HG02798 (cell line): ENCODE measurements around the gene PSMD5.

Source experiments
- ATAC-seq: cut with Tn5 transposase; IDR thresholded peaks from one replicate; pipeline ENCODE4 v1.9.1; 2021; ENCODE audit warnings: mild to moderate bottlenecking; ENCODE audit not compliant: unreplicated experiment, poor library complexity

Gene PSMD5

DNA sequence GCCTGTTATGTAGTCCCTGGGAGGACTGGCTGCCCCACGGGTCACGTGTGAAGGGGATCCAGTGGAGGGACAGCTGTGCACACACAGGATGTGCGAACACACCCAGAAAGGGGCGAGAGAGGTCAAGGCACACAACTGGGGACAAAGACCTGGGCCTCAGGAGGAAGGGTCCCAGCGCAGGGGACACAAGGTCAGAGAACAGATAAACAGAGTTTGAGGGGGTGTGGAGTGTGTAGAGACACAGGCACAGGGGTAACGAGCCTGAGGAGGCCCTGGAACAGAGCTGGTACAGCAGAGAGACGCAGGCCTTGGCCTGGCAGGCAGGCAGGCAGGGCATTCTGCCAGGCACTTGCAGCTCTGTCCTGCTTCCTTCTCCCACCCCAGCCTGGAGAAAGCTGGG, 14.8 kb upstream of the PSMD5 start:
- ATAC-seq: no peak

DNA sequence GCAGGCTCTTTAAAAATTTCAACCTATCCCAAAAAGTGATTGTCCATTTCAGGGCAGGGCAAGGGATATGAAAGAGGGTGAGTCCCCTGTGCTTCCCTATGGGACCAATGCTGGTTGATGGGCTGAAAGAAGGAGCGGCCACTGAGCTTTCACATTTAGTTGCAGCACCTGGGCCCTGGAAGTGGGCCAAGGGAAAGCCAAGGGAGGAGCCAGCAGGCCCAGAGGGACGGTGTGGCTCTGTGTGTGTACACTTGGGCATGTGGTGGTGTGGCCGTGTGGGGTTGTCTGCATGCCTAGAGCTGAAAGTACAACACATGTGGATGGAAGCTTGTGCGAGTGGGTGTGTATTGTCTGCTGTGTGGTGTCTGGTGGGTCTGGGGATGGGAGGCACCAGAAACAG, 14.0 kb upstream of the PSMD5 start:
- no peak for ATAC-seq

DNA sequence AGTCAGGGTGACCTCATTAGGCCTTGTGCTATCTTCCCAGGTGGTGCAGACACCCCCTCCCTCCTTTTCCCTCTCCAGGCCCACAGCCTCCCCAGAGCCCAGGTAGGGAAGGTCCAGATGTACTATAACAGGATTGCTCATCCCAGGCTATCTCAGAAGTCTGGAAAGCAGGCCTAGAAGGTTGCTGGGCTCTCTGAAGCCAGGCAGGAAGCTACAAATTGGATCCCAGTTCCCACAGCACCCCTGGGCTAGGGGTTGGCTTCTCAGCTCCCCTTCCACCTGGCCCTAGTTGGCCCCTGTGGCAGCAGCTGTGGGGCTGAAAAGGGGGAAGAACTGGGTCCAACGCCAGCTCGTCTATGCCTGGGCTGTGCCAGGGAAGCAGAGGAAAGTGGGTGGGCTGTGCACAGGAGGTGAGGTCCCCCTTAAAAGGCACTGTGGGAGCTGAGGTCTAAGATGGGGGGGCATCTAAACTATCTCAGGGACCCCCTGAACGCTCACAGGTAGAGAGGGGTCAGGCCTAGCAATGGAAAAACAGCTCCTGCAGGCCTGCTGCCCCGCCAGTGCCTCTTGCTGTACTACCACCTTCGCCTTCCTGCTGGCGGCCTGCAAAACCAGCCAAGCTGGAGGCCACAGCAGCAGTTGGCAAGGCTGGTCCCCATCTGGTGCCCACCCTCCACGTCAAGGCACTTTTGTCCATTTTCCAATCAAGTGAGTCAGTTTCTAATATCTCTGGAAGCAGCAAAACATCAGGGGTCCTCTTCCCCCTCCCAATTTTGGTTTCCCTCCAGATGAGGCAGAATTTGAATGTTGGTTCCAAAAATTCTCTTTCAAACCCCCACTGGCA, 13.3 kb upstream of the PSMD5 start:
- no peak for ATAC-seq

DNA sequence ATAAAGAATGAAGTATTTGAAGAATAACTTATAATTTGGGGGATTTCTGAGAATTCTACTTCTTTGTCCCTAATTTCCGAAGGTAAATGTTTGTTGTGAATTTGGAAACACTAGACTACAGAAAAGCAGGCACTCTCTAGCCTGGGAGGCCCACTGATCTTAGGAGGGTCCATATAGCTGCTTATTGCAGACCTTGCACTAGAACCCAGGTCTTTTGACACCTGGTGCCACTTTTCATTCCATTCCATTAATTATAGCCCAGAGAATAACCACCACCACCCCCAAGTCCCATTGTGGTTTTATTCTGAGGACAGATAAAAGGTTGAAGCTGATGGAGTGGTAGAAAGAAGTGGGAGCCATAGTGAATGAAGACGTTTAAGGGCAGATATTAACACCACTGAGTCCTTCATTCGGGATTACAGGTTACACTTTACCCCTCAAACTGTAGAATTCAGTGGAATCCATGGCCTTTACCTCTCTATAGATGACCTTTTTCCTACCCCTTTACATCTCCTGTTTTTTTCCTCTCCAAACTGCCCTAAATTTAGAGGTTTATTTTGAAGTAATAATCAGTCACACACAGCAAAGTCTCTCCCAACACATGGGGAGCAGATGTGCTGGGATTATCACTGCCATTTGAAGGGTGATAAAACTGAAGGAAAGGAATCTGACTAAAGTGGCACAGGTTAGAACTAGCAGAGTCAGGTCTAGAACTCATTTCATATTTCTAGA, 12.0 kb upstream of the PSMD5 start:
- no peak for ATAC-seq

DNA sequence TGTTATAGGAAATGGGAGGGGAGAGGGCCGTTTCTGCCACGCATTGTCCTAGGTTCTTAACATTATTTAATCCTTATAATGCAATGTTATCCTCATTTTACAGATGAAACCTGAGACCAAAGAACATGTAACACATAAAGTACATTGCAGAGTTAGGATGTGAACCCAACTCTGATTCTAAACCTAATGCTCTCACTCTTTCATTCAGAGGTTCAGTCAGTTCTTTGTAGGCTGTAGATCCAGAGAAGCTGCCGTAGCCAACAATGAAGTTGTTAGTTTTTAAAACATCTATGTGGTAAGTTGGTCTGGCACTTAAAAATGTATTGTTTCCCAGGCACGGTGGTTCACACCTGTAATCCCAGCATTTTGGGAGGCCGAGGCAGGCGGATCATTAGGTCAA, 10.5 kb upstream of the PSMD5 start:
- ATAC-seq: no peak

DNA sequence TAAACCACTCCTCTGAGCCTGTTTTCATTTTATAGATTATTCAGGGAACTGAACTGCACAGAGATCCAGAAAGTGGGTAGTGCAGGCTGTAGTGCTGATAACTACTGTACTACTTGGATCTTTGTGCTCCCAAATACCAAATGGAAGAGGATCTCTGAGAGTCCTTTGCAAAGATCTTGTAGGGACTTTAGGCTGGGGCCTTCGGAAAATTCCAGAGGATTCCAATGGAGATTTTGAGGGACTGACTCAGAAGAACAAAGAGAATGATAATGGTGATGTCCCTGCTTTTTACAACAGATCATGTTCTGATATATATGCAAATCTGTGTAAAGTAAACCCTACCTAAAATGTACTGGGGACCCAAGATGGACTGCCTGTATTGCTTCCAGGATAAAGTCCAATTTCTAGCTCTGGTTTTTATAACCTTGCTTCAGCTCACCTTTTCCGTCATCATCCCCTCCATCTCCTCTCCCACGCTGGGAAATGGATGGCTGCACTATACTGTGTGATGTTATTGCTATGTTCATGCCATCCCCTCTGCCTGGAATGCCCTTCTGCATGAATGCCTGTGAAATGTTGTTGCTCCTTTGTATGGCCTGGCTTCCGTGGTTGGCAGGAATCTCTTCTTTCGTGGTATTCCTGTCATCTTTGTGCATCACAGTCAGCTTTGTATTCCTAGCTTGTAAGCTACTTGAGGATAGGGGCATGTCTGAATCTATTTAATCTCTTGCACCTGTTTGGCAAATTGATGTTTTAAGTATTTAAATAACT, 9.7 kb upstream of the PSMD5 start:
- ATAC-seq: no peak

DNA sequence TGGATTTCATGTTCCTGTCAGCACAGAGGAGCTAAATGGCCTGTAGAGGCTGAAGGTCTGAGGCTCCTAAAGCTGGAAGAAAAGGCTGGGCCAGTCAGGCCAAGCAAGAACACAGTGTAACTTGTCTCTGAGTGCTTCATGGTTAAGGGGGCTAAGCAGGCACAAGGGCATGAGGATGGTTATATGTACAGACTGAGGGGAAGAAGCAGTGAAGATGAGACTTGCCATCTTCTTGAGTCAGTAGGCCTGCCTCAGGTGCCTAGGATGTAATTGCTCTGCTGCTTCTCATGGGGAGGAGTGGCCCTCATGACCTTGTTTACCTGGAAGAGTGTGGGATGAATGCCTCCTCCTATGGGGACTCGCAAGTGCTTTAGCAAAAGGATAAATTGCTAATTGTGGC, 8.7 kb upstream of the PSMD5 start:
- ATAC-seq: no peak

DNA sequence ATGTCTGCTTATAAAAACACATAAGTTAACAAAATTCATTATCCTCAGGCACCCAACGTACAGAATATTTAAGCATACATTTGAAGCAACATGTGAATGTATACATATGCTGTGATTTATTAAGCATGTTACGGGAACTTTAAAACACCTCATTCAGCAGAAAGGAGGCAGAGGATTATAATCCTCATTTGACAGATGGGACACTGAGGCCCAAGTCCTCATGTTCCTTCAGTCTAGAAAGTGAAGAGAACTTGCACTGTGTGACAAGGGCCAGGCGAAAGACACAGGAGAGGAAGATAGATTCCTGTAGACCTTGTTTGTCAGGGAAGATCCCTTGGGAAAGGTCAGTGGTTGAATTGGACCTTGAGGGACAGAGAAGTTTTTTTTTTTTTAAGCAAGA, 7.6 kb upstream of the PSMD5 start:
- ATAC-seq: no peak

DNA sequence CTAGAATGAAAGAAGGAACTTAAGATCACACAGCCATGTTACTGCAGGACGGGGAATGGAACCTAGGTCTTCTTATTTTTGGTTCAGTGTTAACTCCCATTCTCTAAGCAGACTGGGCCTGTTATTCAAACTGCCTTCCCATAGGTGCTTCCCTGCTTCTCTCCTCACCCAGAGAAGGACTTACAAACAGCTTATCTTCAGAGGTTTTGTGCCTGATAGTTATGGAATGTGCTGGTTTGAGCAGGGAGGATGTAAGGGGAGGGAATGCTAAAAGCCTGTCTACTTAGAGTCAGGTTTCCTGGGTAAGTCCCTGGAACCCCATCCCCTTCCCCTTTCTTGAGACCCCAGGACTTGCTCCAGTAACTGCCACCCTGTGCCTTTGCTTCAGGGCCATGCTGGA, 4.2 kb upstream of the PSMD5 start:
- ATAC-seq: no peak

DNA sequence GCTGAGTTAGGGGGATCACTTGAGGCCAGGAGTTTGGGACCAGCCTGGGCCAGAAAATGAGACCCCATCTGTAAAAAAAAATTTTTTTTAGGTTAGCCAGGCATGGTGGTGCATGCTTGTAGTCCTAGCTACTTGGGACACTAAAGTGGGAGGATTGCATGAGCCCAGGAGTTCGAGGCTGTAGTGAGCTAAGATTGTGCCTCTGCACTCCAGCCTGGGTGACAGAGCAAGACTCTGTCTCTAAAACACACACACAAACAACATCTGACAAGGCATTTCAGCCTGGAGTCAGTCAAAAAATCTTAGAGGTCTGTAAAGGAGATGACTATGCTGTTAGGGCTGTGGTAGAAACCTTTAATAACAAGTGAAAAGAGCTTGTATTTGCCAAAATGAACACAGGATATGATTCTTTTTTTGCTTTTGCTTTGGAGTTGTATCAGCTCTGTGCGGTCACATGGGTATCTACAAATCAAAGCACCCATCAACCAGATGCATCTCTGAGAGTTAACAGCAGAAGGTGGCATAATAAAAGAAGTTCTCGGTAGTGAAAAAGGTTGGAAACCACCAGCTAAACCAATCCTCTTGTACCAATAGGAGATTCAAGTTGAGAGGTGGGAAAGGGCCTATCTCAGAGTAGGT, 3.6 kb upstream of the PSMD5 start:
- ATAC-seq: no peak

DNA sequence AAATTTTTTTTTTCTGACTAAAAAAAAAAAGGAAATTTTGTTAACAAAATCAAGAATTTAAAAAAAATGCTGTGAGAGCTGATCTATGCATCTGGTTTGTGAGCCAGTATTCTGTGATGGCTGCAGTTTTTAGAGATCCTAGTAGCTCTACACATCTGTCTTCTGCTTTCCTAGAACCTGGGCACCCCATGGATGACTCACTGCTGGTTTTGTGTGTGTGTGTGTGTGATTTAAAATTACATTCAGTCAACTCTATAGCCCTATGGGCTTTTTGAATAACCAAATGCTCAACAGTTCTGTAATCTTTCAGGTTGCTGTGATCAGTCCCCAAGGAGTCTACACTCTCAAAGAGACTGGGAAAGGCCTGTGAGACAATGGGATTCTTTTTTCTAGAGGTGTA, 2.5 kb upstream of the PSMD5 start:
- ATAC-seq: no peak

DNA sequence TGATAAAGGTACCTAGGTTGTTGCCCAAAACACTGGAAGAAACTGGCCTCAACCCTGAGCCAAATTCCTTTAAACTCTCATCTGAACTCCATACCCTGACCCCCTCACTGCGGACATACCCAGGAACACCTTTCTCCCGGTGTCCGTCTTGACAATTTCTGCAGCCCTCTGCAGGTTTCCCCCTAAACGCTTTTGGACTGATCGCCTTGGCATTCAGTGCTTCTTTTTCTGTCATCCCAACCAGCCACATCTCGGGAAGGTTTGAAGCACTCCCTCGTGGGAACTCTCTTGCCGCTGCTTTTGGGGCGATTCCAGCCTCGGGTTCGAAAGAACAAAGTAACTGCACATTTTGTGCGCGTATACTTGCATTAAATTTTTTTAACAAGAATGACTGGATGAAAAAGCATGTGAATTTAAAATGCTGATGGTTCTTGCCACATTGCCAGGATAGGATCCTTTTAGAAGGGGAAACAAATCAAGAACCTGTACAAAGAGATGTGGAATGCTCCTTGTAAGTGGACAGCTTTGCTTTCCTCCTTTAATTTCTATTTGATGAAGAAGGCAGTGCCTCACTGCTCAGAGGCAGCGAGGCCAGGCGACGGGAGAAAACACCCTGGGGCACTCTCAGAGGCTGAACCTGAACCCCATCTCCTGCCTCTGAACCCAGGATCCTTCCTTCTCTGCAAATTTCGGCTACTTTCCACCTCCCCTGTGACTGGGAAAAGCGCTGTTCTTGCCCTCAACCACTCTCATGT, 615 bp downstream of the PSMD5 start:
- peak; percentile 5 for ATAC-seq

DNA sequence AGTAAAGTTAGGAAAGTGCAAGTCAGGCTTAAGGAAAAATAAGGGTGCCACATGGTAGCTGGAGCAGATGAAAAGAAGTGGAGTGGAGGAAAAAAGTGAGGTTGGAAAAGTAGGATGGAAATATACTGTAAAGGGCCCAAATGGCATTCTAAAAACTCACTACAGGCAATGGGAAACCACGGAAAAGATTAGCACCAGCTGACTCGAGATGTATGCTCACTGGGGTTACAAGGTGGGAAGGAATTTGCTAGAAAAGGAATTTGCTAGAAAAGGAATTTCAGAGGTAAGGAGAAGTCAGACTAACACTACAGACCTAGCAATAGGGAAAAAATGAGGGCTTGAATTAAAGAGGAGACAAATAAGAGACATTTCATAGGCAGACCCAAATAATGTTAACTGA, 3.6 kb downstream of the PSMD5 start:
- ATAC-seq: no peak

DNA sequence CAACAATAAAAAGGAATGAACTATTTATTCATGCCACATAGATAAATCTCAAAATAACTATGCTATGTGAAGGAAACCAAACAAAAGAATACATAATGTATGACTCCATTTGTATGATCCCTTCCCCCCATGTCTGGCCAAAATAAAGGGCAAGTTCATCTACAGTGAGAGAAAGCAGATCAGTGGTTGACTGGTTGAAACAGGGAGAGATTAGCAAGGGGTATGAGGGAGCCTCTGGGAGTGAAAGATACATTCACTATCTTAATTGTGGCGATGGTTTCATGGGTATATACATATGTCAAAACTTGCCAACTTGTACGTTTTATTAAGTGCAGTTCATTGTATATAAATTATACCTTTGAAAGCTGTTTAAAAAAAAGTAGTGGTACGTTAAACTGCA, 4.8 kb downstream of the PSMD5 start:
- ATAC-seq: no peak

DNA sequence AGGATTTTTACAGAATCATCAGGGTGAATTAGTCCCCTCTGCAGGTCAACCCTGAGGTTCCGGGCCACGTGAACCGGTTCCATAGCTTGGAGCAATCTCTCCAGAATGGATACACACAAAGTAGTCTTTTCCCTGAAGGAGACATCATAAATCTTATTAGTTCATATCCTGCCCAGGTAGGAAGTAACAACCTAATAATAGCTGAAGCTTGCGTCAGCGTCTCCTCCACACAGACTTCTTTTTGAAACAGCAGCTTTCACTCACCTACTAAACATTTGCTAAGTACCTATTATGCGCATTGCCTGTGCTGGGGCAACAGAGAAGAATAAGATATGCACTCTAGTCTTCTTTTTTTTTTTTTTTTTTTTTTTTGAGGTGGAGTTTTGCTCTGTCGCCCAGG, 9.4 kb downstream of the PSMD5 start:
- no peak for ATAC-seq

DNA sequence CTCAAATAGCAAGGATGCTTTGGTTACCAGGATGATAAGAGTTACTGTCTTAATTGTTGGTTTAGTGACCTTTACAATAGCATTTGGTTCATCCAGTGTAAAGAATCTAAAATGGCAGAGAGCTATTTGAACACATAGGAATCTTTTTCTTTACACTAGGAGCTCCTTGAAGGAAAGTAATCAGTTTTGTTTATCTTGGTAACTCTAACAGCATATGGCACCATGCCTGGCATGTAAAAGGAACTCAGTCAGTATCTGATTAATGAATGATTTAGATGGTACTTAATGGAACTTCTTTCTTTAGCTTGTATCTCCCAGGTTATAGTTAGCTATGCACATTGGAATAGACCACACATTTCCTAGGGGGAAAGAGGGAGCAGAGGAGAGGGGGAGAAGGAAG, 9.9 kb downstream of the PSMD5 start:
- ATAC-seq: no peak

DNA sequence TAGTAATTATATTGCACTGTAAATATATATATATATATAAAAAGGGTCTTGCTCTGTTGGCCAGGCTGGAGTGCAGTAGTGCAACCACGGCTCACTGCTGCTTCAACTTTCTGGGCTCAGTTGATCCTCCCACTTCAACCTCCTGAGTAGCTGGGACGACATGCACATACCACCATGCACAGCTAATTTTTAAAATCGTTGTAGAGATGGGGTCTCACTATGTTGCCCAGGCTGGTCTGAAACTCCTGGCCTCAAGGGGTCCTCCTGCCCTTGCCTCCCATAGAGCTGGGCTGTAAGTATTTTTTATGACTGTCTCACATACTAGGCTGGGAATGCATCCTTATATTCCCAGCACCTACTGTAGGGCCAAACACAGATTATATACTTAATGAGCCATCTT, 11.9 kb downstream of the PSMD5 start:
- no peak for ATAC-seq

DNA sequence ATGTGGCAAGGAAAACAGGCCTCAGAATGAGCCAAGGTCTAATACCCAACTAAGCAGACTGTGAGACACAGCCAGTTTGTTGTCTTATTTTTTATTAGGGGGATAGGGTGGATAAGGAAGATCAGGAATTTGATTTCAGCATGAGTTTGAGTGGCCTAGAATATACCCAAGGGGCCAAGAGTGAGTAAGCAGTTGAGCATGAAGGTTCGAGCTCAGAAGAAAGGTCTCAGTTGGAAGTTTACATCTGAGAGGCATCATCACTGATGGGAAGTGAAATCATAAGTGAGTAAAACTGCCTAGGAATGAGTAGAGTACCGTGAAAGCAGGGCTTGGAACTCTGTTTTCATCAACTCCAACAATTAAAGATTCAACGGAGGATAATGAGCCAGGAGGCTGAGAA, 12.6 kb downstream of the PSMD5 start:
- no peak for ATAC-seq

DNA sequence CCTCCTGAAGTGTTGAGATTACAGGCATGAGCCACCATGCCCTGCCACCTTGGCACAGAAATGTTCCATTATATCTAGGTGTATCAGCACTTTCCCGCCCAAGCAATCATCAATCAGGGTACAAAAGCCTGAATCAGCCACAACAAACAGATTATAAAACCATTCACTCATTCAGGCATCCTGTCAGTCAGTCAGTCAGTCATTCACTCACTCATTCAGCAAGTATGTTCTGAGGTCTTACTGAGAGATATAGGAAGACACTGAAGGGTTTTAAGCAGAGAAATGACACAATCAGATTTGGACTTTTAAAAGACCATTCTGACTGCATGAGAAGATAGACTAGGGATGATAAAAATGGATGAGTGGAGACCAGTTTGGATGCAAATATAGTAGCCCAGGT, 13.1 kb downstream of the PSMD5 start:
- no peak for ATAC-seq

DNA sequence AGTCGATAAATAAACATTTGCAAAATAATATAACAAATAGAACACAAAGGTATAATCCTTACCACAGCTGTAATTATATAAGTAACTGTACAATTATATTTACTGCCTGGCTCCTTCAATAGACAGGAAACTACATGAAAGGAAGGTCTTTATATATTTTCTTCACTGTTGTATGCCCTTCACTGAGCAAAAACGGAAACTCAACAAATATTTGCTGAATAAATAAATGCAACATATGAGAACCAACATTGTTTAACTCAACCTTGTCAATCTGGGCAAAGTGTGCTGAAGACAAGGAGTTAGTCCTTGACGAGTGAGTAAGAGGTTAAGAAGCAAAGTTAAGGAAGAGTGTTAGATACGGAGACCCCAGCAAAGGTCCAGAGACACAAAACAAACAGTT, 22.6 kb downstream of the PSMD5 start:
- no peak for ATAC-seq
